ENCODE measurements around the gene SPEF1.
A peak's percentile ranks its signal among the peaks of the same experiment; 100 is the strongest.

Gene SPEF1

GRCh38 chr20:3777716-3778629 lies 3.3 kb downstream of the SPEF1 start:
- peaks cover 40% of the 10 kb centered on the region for H3K27me3 ChIP-seq (ENCODE audit: insufficient read depth, low read length)

DNA sequence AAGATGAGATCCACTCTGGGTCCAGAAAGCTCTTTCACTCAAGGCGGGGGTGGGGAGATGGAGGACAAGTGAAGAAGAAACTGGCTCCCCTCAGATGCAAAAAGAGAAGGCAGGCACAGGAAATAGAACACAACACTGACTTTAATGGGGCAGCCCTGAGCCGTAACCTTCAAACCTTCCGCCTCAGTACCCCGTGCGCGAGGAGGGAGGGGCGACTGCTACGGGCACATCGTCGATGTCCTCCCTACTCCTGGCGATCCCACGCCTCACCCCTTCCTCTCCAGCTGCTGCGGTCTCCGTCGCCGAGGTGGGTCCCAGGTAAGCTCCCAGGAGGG lies 3.9 kb downstream of the SPEF1 start:
- Histone ChIP-seq H3K4me3 (ENCODE audit: low read length) (no peak overlapping the region), H3K36me3 (ENCODE audit: insufficient read depth, low read length) (no peaks in the 10 kb centered on the region), H3K4me1 (ENCODE audit: insufficient read depth, low read length) (peaks cover 2% of the 10 kb centered on the region), H3K27me3 (ENCODE audit: insufficient read depth, low read length) (peaks cover 42% of the 10 kb centered on the region), H2AFZ (ENCODE audit: low read depth, low read length) (peak overlapping the region; percentile 57), H3K9me3 (ENCODE audit: low read length) (no peaks in the 10 kb centered on the region)

More at GRCh38 chr20:3777716-3778629, 3.3 kb downstream of the SPEF1 start:
- no peaks in the 10 kb centered on the region for H3K36me3 ChIP-seq (ENCODE audit: insufficient read depth, low read length)
- H2AFZ ChIP-seq (ENCODE audit: low read depth, low read length): peak overlapping the region; percentile 57
- no peak overlapping the region for H3K4me3 ChIP-seq (ENCODE audit: low read length)
- peaks cover 2% of the 10 kb centered on the region for H3K4me1 ChIP-seq (ENCODE audit: insufficient read depth, low read length)
- no peaks in the 10 kb centered on the region for H3K9me3 ChIP-seq (ENCODE audit: low read length)

DNA sequence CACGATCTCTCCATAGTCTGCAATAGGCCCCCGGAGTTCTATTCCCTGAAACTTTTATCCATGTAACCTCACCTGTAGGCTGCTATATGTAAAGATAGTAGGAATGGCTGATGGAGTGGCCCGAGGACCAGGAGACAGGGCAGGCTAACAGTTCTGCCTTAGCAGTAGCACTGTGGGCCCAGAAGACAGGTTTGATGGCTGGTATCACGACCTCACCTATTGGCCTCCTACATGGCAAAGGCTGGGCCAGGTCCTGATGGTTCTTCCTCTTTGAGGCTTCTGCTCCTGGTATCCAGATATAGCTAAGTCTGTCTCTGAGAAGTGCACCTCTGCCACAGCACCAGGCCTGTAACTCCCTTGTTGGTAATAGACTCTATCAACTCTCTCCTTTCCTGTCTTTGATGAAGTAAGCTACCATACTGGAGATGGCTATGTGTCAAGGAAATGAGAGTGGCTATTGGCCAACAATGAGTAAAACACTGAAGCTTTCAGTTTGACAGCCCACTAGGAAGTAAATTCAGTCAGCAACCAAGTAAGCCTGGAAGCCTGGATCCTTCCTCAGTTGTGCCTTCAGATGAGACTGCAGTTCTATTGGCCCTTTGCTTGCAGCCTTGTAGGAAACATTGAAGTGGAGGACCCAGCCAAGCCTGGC lies 5.7 kb downstream of the SPEF1 start:
- Histone ChIP-seq H2AFZ (ENCODE audit: low read depth, low read length) (no peak overlapping the region), H3K9me3 (ENCODE audit: low read length) (no peaks in the 10 kb centered on the region), H3K4me3 (ENCODE audit: low read length) (no peak overlapping the region), H3K4me1 (ENCODE audit: insufficient read depth, low read length) (peaks cover 2% of the 10 kb centered on the region), H3K27me3 (ENCODE audit: insufficient read depth, low read length) (peaks cover 44% of the 10 kb centered on the region), H3K36me3 (ENCODE audit: insufficient read depth, low read length) (no peaks in the 10 kb centered on the region)

- Histone ChIP-seq H2AFZ (ENCODE audit: low read depth, low read length) (no peak overlapping the region), H3K4me1 (ENCODE audit: insufficient read depth, low read length) (peaks cover 12% of the 10 kb centered on the region), H3K4me3 (ENCODE audit: low read length) (no peak overlapping the region), H3K36me3 (ENCODE audit: insufficient read depth, low read length) (no peaks in the 10 kb centered on the region), H3K27me3 (ENCODE audit: insufficient read depth, low read length) (peaks cover 12% of the 10 kb centered on the region), H3K9me3 (ENCODE audit: low read length) (no peaks in the 10 kb centered on the region)
Measured at GRCh38 chr20:3771552-3772058, 9.6 kb downstream of the SPEF1 start.

- H3K9me3 ChIP-seq (ENCODE audit: low read length): no peaks in the 10 kb centered on the region
- no peaks in the 10 kb centered on the region for H3K36me3 ChIP-seq (ENCODE audit: insufficient read depth, low read length)
- H3K4me3 ChIP-seq (ENCODE audit: low read length): peak overlapping the region; percentile 91
- H2AFZ ChIP-seq (ENCODE audit: low read depth, low read length): peak overlapping the region; percentile 63
- H3K4me1 ChIP-seq (ENCODE audit: insufficient read depth, low read length): peaks cover 24% of the 10 kb centered on the region
- H3K27me3 ChIP-seq (ENCODE audit: insufficient read depth, low read length): peaks cover 4% of the 10 kb centered on the region
Measured at GRCh38 chr20:3768342-3769130, 12.7 kb downstream of the SPEF1 start.

- no peaks in the 10 kb centered on the region for H3K36me3 ChIP-seq (ENCODE audit: insufficient read depth, low read length)
- peaks cover 4% of the 10 kb centered on the region for H3K27me3 ChIP-seq (ENCODE audit: insufficient read depth, low read length)
- no peaks in the 10 kb centered on the region for H3K9me3 ChIP-seq (ENCODE audit: low read length)
- peak within 1 kb of the TSS; percentile 91 for H3K4me3 ChIP-seq (ENCODE audit: low read length)
- peak within 1 kb of the TSS; percentile 92 for H2AFZ ChIP-seq (ENCODE audit: low read depth, low read length)
- peaks cover 24% of the 10 kb centered on the region for H3K4me1 ChIP-seq (ENCODE audit: insufficient read depth, low read length)
Measured at GRCh38 chr20:3767427-3768341, 13.6 kb downstream of the SPEF1 start, which contains the start of gene ADISSP. TSS of gene ADISSP (minus strand) at chr20:3767753. CDS start at chr20:3760100, 7,653 bp downstream.

GRCh38 chr20:3767110-3767426 lies 14.2 kb downstream of the SPEF1 start:
- H2AFZ ChIP-seq (ENCODE audit: low read depth, low read length): peak overlapping the region; percentile 92

DNA sequence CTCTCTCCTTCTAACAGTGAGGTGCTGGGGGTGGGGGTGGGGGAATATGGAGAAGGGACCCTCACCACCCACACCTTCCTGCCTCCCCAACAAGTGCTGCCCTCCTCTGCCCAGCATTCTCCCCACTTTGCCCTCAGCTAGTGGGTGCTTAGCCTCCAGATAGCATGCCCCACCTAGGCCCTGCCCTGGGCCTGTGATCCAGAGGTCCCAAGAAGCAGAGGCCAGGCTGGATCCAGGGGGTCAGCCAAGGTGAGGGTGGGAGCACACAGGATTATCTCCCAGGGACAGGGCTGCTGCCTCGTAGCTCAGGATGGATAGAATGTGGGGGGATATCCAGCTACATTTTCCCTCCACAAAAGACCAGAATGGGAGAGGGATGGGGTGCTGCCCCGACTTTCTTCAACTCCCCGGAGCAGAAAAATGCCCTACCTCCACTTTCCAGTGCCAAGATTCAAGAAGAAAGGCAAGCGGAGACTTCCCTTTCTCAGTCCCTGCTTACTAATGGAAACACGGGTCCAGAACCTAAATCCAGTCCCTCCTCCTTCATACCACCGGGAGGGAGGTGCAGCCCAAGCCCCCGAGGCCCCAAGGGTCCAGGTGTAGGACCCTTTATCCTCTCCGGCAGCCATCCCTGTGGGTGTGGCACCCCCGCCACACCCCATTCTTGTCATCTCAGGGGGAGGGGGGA lies 14.7 kb downstream of the SPEF1 start:
- H3K27me3 ChIP-seq (ENCODE audit: insufficient read depth, low read length): no peaks in the 10 kb centered on the region
- peak overlapping the region; percentile 91 for H3K4me3 ChIP-seq (ENCODE audit: low read length)
- H3K36me3 ChIP-seq (ENCODE audit: insufficient read depth, low read length): no peaks in the 10 kb centered on the region
- H3K4me1 ChIP-seq (ENCODE audit: insufficient read depth, low read length): peaks cover 24% of the 10 kb centered on the region
- peak overlapping the region; percentile 92 for H2AFZ ChIP-seq (ENCODE audit: low read depth, low read length)
- H3K9me3 ChIP-seq (ENCODE audit: low read length): no peaks in the 10 kb centered on the region

More at GRCh38 chr20:3767110-3767426, 14.2 kb downstream of the SPEF1 start:
- no peaks in the 10 kb centered on the region for H3K36me3 ChIP-seq (ENCODE audit: insufficient read depth, low read length)
- peaks cover 24% of the 10 kb centered on the region for H3K4me1 ChIP-seq (ENCODE audit: insufficient read depth, low read length)
- no peaks in the 10 kb centered on the region for H3K27me3 ChIP-seq (ENCODE audit: insufficient read depth, low read length)
- peak overlapping the region; percentile 91 for H3K4me3 ChIP-seq (ENCODE audit: low read length)
- no peaks in the 10 kb centered on the region for H3K9me3 ChIP-seq (ENCODE audit: low read length)

DNA sequence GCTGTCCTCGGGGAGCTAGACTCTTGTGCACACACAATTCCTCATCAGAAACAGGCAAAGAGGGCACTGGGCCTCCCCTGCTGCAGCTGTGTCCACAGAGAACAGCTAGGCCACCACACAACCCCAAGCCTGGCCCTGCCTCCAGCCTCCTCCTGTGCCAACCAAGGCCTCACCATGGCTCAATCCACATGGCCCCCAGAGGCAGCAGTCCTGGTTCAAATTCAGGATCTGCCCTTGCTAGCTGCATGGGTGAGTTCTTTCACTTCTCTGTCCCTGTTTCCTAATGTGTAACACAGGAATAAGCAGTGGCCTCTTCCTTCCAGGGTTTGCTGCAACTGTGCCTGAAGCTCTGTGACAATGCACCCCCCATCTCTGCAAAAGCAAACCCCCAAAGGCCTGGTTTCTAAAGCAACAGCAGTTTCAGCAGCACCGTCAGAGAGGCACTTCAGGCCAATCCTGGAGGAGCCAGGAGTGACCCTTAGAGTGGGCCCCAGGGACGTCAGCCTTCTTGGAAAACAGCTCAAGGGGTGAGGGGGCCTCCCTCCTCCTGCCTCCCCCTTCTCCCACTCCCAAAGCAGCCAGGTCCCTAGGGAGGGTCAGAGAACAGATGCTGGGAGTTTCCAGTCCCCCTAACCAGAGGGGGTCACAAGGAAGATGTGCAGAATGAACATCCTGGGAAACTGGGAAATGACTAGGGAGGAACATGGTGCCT lies 15.9 kb downstream of the SPEF1 start:
- H3K27me3 ChIP-seq (ENCODE audit: insufficient read depth, low read length): no peaks in the 10 kb centered on the region
- peaks cover 33% of the 10 kb centered on the region for H3K4me1 ChIP-seq (ENCODE audit: insufficient read depth, low read length)
- no peaks in the 10 kb centered on the region for H3K36me3 ChIP-seq (ENCODE audit: insufficient read depth, low read length)
- H2AFZ ChIP-seq (ENCODE audit: low read depth, low read length): no peak overlapping the region
- no peak overlapping the region for H3K4me3 ChIP-seq (ENCODE audit: low read length)
- no peaks in the 10 kb centered on the region for H3K9me3 ChIP-seq (ENCODE audit: low read length)

GRCh38 chr20:3764659-3765058 lies 16.6 kb downstream of the SPEF1 start:
- Histone ChIP-seq H3K9me3 (ENCODE audit: low read length) (no peaks in the 10 kb centered on the region), H3K4me3 (ENCODE audit: low read length) (no peak overlapping the region), H3K4me1 (ENCODE audit: insufficient read depth, low read length) (peaks cover 33% of the 10 kb centered on the region), H3K27me3 (ENCODE audit: insufficient read depth, low read length) (no peaks in the 10 kb centered on the region), H3K36me3 (ENCODE audit: insufficient read depth, low read length) (no peaks in the 10 kb centered on the region), H2AFZ (ENCODE audit: low read depth, low read length) (no peak overlapping the region)

Data from neuron (in vitro differentiated cells).